Esophagus muscularis mucosa (tissue), 4 donors: ENCODE data around the gene PTPN7. TPM values are rescaled to one million over a fixed set of nuclear protein-coding genes. Genes with fewer than 3 reads are reported as not detected.
"Not testable (repeated sequence)": the region's sequence is repeated elsewhere in the genome, so short reads cannot be mapped to it uniquely, and the experiment has no call there.

Experiments
- DNase-seq: peaks from one replicate; pipeline ENCODE4 v3.0.0-alpha.2; 2017; ENCODE audit errors: extremely low spot score
- H3K27ac ChIP-seq, 4 donors: fragments of 200-600 bp; sonication (generic); replicated peaks in 1 of 4; 1 replicate in 3 of 4; 2 replicates in 1 of 4; pipeline ENCODE4 v1.5.1; 2016 to 2019; ENCODE audit warnings: mild to moderate bottlenecking in 1 of 4
- H3K27me3 ChIP-seq, 4 donors: fragments of 200-600 bp; sonication (generic); one replicate each; pipeline versions ENCODE4 v1.5.1 to v1.6.0; 2016 to 2019
- H3K36me3 ChIP-seq, 4 donors: fragments of 200-600 bp; sonication (generic); one replicate each; pipeline ENCODE4 v1.5.1; 2016 to 2019
- H3K4me1 ChIP-seq, 4 donors: fragments of 200-600 bp; sonication (generic); one replicate each; pipeline ENCODE4 v1.5.1; 2016 to 2019
- H3K4me3 ChIP-seq, 4 donors: fragments of 200-600 bp; sonication (generic); 1 replicate in 2 of 4; 2 replicates in 2 of 4; pipeline ENCODE4 v1.5.1; 2016 to 2019; ENCODE audit warnings: mild to moderate bottlenecking in 4 of 4, moderate library complexity in 1 of 4
- H3K9me3 ChIP-seq, 4 donors: fragments of 200-600 bp; sonication (generic); 1 replicate in 3 of 4; 2 replicates in 1 of 4; pipeline ENCODE4 v1.5.1; 2016 to 2019
- EP300 ChIP-seq: sonication (generic); formaldehyde crosslinking; IDR thresholded peaks from one replicate; pipeline ENCODE4 v1.6.1; 2017; ENCODE audit warnings: antibody characterized with exemption
- POLR2A ChIP-seq: fragments of 450-650 bp; IDR thresholded peaks from one replicate; pipeline ENCODE4 v1.6.1; 2017; ENCODE audit warnings: antibody characterized with exemption, moderate library complexity, mild to moderate bottlenecking, low read depth
- POLR2AphosphoS5 ChIP-seq, 2 donors: sonication (generic); formaldehyde crosslinking; IDR thresholded peaks; one replicate each; pipeline ENCODE4 v1.6.1; 2017; ENCODE audit warnings: antibody characterized with exemption in 2 of 2
- WGBS: methylation state at CpG from one replicate; pipeline ENCODE4 v1.1.5; 2018; 5-methylcytosine and 5-hydroxymethylcytosine counted together
- intact Hi-C: fragments of 100-400 bp; cut with DNase I; formaldehyde crosslinking; loops from one replicate; pipeline ENCODE4 v1.15.1; 2023
- total RNA-seq, 4 donors: library from RNA; depleted of rRNA; stranded (reverse); fragments of >200 nt; gene quantifications; one replicate each; pipeline versions ENCODE4 v1.1.0 to v1.2.1, GENCODE V29; 2016
- TF ChIP-seq, protein P1 (sequence below), 3 experiments: fragments of 200-600 bp in 2 of 3; fragments of 450-650 bp in 1 of 3; sonication (generic) in 2 of 3; IDR thresholded peaks; one replicate each; pipeline ENCODE4 v1.5.1; 2017 to 2019; ENCODE audit warnings: antibody characterized with exemption in 3 of 3, mild to moderate bottlenecking in 2 of 3, moderate library complexity in 1 of 3

PTPN7 gene
- total RNA-seq, 4 donors from 2014 or later: 0.78 to 2.5 (median 1.3) TPM

DNA sequence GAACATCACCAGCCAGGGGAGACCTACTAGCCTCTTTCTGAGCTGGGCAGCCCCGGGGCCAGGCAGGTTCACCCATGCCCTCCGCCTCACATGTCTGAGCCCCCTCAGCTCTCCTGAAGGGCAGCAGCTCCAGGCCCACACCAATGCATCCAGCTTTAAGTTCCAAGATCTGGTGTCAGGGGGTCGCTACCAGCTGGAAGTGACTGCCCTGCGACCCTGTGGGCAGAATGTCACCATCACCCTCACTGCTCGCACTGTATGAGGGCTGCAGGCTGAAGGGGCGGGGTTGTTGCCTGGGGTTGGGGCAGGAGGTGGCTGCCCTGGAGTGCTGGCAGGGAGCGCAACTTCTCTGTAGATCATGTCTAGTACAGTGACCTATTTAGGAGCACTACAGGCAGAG lies 8.5 kb upstream of the PTPN7 start:
- no peak overlapping the region for H3K27ac ChIP-seq
- H3K27me3 ChIP-seq: no peaks in the 10 kb centered on the region
- H3K4me3 ChIP-seq: no peak overlapping the region
- no peak for DNase-seq
- TF ChIP-seq POLR2A (no peak), EP300 (no peak), POLR2AphosphoS5 (IDR thresholded peaks at IDR 0.05) (no peak)
- TF ChIP-seq, protein P1, sequence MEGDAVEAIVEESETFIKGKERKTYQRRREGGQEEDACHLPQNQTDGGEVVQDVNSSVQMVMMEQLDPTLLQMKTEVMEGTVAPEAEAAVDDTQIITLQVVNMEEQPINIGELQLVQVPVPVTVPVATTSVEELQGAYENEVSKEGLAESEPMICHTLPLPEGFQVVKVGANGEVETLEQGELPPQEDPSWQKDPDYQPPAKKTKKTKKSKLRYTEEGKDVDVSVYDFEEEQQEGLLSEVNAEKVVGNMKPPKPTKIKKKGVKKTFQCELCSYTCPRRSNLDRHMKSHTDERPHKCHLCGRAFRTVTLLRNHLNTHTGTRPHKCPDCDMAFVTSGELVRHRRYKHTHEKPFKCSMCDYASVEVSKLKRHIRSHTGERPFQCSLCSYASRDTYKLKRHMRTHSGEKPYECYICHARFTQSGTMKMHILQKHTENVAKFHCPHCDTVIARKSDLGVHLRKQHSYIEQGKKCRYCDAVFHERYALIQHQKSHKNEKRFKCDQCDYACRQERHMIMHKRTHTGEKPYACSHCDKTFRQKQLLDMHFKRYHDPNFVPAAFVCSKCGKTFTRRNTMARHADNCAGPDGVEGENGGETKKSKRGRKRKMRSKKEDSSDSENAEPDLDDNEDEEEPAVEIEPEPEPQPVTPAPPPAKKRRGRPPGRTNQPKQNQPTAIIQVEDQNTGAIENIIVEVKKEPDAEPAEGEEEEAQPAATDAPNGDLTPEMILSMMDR (IDR thresholded peaks at IDR 0.05): no peak
- H3K4me1 ChIP-seq: peaks cover 0 to 11% (median 6%) of the 10 kb centered on the region in 4 donors
- no peaks in the 10 kb centered on the region for H3K9me3 ChIP-seq
- intact Hi-C loops: no loop called here
- WGBS: 93% methylated on average over 7 of the region's 7 CpGs
- H3K36me3 ChIP-seq: no peaks in the 10 kb centered on the region

DNA sequence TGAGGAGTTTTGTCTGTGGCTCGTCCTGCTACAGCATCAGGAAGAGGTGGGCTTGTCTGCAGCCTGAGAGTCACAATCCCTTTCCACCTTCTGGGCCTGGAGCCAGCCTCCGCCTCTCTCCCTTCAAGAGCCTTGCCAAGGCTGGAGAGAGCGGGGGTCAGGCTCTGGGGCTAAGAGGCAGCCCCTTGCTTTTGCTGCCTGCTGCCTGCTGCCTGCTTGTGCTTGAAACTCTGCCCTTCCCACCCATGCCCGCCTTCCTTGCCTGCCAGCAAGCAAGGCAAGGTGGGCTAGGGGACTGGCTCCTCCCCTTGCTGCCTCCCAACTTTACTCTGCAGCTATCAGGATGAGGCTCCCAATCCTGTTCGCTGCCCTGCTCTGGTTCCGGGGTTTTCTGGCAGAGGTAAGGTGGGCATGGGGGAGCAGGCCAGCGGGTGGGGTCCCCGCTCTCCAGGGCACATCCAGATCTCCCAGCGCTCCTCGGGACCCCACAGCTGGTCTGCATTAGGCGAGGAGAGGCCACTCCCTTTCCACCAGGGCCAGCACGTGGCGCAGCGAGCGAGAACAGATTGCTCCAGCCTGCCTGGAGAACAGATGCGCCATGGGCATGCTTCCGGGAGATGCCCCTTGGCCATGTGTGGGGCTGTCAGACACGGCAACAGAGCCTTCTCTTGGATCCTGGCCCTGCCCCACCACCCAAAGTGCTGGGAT lies 7.5 kb upstream of the PTPN7 start:
- no peak for DNase-seq
- H3K4me3 ChIP-seq: no peak overlapping the region
- peaks cover 0 to 4% (median 0%) of the 10 kb centered on the region in 4 donors for H3K27me3 ChIP-seq
- intact Hi-C loops: no loop called here
- 73% methylated on average over 15 of the region's 18 CpGs for whole genome bisulfite sequencing
- H3K4me1 ChIP-seq: peaks cover 0 to 11% (median 6%) of the 10 kb centered on the region in 4 donors
- TF ChIP-seq POLR2A: no peak
- TF ChIP-seq POLR2AphosphoS5 (IDR thresholded peaks at IDR 0.05): no peak
- no peak for TF ChIP-seq EP300
- H3K36me3 ChIP-seq: no peaks in the 10 kb centered on the region
- no peaks in the 10 kb centered on the region for H3K9me3 ChIP-seq
- H3K27ac ChIP-seq: no peak overlapping the region

DNA sequence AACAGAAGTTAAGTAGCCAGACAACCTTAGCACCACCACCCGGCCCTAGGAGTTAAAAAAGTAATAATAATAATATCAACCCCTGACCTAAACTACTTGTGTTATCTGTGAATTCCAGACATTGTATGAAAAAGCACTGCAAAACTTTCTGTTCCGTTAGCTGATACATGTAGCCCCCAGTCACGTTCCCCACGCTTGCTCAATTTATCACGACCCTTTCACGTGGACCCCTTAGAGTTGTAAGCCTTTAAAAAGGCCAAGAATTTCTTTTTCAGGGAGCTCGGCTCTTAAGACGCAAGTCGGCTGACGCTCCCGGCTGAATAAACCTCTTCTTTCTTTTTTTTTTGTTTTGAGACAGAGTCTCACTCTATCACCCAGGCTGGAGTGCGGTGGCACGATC lies 6.7 kb upstream of the PTPN7 start:
- H3K27ac ChIP-seq, intact Hi-C loops: not testable (repeated sequence)
- WGBS: 73% methylated on average over 13 of the region's 13 CpGs

DNA sequence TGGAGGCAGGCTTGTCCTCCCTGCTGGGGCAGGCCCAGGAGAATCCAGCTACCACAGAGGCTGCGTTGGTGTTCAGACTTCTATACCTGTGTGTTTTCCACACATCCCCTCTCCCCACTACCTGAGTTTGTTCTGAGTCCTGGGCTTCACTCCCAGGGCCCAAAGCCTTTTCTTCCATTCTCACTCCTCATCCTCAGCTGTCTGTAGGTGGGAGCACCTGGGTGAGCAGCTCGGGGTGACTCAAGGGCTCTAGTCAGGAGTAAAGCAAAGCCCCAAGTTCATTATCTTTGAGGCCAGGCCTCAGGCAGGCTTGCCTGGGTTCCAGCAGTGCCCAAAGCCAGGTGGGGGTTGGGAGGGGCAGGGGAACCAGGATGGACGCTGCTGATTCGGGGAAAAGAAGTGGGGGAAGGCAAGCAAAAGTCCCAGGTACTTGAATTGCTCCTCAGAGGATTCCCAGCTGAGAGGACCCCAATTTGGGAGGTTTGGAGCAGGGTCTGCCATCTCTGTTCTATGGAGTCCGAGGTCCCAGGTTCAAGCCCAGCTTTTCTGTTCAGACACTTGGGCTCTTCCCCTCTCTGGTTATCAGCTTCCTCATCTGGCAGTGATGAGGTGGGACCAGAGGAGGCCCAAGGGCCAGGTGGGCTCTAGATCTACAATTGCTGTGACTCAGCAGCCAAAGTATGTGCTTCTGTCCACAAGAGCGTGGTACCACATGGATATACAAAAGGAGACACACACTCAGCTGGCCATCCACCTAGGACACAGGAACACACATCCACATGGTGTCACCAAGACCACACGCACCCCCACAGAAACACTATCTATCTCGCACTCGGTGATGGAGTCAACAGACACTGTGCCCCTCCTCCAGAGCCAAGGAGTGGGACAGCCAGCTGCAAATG lies 5.8 kb upstream of the PTPN7 start:
- H3K27me3 ChIP-seq: peaks cover 0 to 4% (median 0%) of the 10 kb centered on the region in 4 donors
- WGBS: 88% methylated on average over 9 of the region's 9 CpGs

More for the DNA sequence above, 6.7 kb upstream of the PTPN7 start:
- not testable (repeated sequence) for H3K36me3 ChIP-seq, H3K4me3 ChIP-seq, H3K27me3 ChIP-seq, DNase-seq, H3K9me3 ChIP-seq
- H3K4me1 ChIP-seq: peaks cover 0 to 11% (median 6%) of the 10 kb centered on the region in 4 donors

DNA sequence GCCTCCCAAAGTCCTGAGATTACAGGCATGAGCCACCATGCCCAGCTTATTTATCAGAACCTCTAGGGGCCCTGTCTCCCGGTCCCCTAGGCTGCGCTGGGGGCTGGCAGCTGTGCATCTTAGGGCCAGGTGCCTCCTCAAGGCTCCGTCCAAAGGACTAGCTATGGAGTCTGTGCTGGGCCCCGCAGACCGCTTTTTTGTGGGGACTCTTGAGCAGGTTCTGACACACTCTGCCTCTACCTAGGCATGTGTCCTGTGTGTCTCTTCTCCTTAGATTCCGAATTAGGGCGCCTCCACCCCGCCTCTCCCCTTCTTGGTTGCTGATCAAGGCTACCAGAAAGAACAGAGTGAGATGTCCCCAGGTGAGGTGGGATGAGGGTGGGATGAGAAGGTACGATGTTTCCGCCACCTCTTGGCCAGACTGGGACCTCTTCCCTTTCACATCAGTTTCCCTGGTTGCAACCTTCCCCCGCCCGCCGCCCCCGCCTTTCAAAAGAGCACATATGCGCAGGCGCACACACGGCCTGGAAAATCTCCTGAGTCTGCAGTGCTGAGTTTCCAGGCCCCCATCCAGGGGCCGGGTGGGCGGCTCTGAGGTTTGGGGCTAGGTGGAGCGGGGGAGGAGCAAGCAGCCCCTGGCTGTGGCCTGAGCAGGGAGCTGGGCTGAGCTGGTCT lies 5.0 kb upstream of the PTPN7 start:
- no peak for DNase-seq
- peaks cover 0 to 11% (median 6%) of the 10 kb centered on the region in 4 donors for H3K4me1 ChIP-seq
- peaks cover 0 to 5% (median 0%) of the 10 kb centered on the region in 4 donors for H3K27me3 ChIP-seq
- intact Hi-C loops: no loop called here
- no peak overlapping the region for H3K4me3 ChIP-seq
- TF ChIP-seq POLR2A (no peak), EP300 (no peak), POLR2AphosphoS5 (IDR thresholded peaks at IDR 0.05) (no peak)
- TF ChIP-seq, protein P1 (IDR thresholded peaks at IDR 0.05): no peak
- no peaks in the 10 kb centered on the region for H3K36me3 ChIP-seq
- WGBS: 86% methylated on average over 13 of the region's 20 CpGs
- H3K27ac ChIP-seq: no peak overlapping the region
- H3K9me3 ChIP-seq: no peaks in the 10 kb centered on the region

More for the DNA sequence above, 5.8 kb upstream of the PTPN7 start:
- TF ChIP-seq EP300 (no peak), POLR2AphosphoS5 (IDR thresholded peaks at IDR 0.05) (no peak), POLR2A (no peak)
- TF ChIP-seq, protein P1 (IDR thresholded peaks at IDR 0.05): no peak
- Histone ChIP-seq H3K36me3 (no peaks in the 10 kb centered on the region), H3K4me1 (peaks cover 0 to 11% (median 6%) of the 10 kb centered on the region in 4 donors), H3K9me3 (no peaks in the 10 kb centered on the region), H3K27ac (no peak overlapping the region), H3K4me3 (no peak overlapping the region)
- intact Hi-C loops: no loop called here
- no peak for DNase-seq
